Ramos (cell line): Measurements from ENCODE around the gene TUT7.
"Not testable (repeated sequence)": the region's sequence is repeated elsewhere in the genome, so short reads cannot be mapped to it uniquely, and the experiment has no call there.

ENCODE experiments used
- in situ Hi-C: fragments of 300-500 bp; cut with MboI; formaldehyde crosslinking; loops from one replicate; pipeline ENCODE4 v1.14.3; 2022; ENCODE audit warnings: low sequenced_read_pairs; ENCODE audit not compliant: unreplicated experiment

TUT7 gene

GRCh38 chr9:86354011-86354817 is at the start of gene TUT7:
TSS of gene TUT7 (minus strand) at chr9:86354410. CDS start at chr9:86353199, 1,211 bp downstream.
- in situ Hi-C loops, result no loop called here

- in situ Hi-C loops, result no loop called here
Observed at GRCh38 chr9:86402591-86402990, 48.4 kb upstream of the TUT7 start.

GRCh38 chr9:86396412-86396811 is 42.2 kb upstream of the TUT7 start:
- in situ Hi-C loops, result no loop called here

- in situ Hi-C loops, result not testable (repeated sequence)
Observed at GRCh38 chr9:86390184-86390583, 36.0 kb upstream of the TUT7 start.

- in situ Hi-C loops, result no loop called here
Observed at GRCh38 chr9:86389628-86390027, 35.4 kb upstream of the TUT7 start.

- in situ Hi-C loops, result no loop called here
Observed at GRCh38 chr9:86387376-86387775, 33.2 kb upstream of the TUT7 start.

GRCh38 chr9:86383000-86383399 is 28.8 kb upstream of the TUT7 start:
- in situ Hi-C loops, result not testable (repeated sequence)

- in situ Hi-C loops, result no loop called here
Observed at GRCh38 chr9:86376016-86376415, 21.8 kb upstream of the TUT7 start.

GRCh38 chr9:86369810-86370209 is 15.6 kb upstream of the TUT7 start:
- in situ Hi-C loops, result no loop called here

- in situ Hi-C loops, result no loop called here
Observed at GRCh38 chr9:86368871-86369521, 14.8 kb upstream of the TUT7 start.

GRCh38 chr9:86361176-86361575 is 7.0 kb upstream of the TUT7 start:
- in situ Hi-C loops, result no loop called here

GRCh38 chr9:86359151-86359879 is 5.1 kb upstream of the TUT7 start:
- in situ Hi-C loops, result no loop called here

GRCh38 chr9:86356871-86357866 is 3.0 kb upstream of the TUT7 start:
- in situ Hi-C loops, result no loop called here

GRCh38 chr9:86355814-86356213 is 1.6 kb upstream of the TUT7 start:
- in situ Hi-C loops, result no loop called here

GRCh38 chr9:86354818-86355309 is 654 bp upstream of the TUT7 start:
- in situ Hi-C loops, result no loop called here

- in situ Hi-C loops, result no loop called here
Observed at GRCh38 chr9:86353655-86354010, 577 bp downstream of the TUT7 start.

GRCh38 chr9:86352440-86353077 is 1.7 kb downstream of the TUT7 start:
- in situ Hi-C loops, result no loop called here

GRCh38 chr9:86351880-86352279 is 2.3 kb downstream of the TUT7 start:
- in situ Hi-C loops, result no loop called here

GRCh38 chr9:86350006-86350760 is 4.0 kb downstream of the TUT7 start:
- in situ Hi-C loops, result no loop called here
